MCF 10A (cell line): Measurements from ENCODE around the gene DIP2C. TPM values are rescaled to one million over a fixed set of nuclear protein-coding genes. Genes with fewer than 3 reads are reported as not detected.

Experiments
- BruUV-seq: library from RNA; stranded (reverse); fragments of 400-500 nt; replicated peaks from 2 replicates; lab custom pipeline; 2021; lab: Mats Ljungman, UMichigan
- CTCF ChIA-PET: fragments of 300-600 bp; sonication (Branson Sonifier 250); formaldehyde crosslinking; extraction: SDS; loops from one replicate; lab custom pipeline; 2021; ENCODE audit warnings: antibody characterized with exemption, inconsistent platforms; lab: Yijun Ruan, JAX
- POLR2A ChIA-PET: fragments of 300-600, 350-650 bp; sonication (Branson Sonifier 250); formaldehyde crosslinking; extraction: SDS; loops from one replicate; lab custom pipeline; 2020; ENCODE audit warnings: antibody characterized with exemption, inconsistent platforms; lab: Yijun Ruan, JAX
- DNase-seq: peaks from one replicate; pipeline ENCODE4 v3.0.0-alpha.2; 2018; ENCODE audit not compliant: unreplicated experiment
- H3K27ac Mint-ChIP-seq: one replicate; pipeline ENCODE4 v1.8.0; 2022; ENCODE audit warnings: mild to moderate bottlenecking, low read depth, mixed read lengths; ENCODE audit not compliant: unreplicated experiment
- H3K27me3 Mint-ChIP-seq: one replicate; pipeline ENCODE4 v1.8.0; 2022; ENCODE audit warnings: mixed read lengths; ENCODE audit not compliant: insufficient read depth, unreplicated experiment
- H3K36me3 Mint-ChIP-seq: one replicate; pipeline ENCODE4 v1.8.0; 2022; ENCODE audit warnings: mild to moderate bottlenecking, moderate library complexity, mixed read lengths; ENCODE audit not compliant: insufficient read depth, unreplicated experiment
- H3K4me1 Mint-ChIP-seq: one replicate; pipeline ENCODE4 v1.8.0; 2022; ENCODE audit warnings: mixed read lengths; ENCODE audit not compliant: insufficient read depth, unreplicated experiment
- H3K4me3 Mint-ChIP-seq: one replicate; pipeline ENCODE4 v1.8.0; 2022; ENCODE audit warnings: mild to moderate bottlenecking, moderate library complexity, mixed read lengths; ENCODE audit not compliant: unreplicated experiment
- H3K9me3 Mint-ChIP-seq: one replicate; pipeline ENCODE4 v1.8.0; 2022; ENCODE audit warnings: mixed read lengths; ENCODE audit not compliant: unreplicated experiment
- intact Hi-C: fragments of 100-400 bp; cut with micrococcal nuclease; formaldehyde crosslinking; loops from 2 replicates; pipeline ENCODE4 v1.14.1; 2022
- total RNA-seq: library from RNA; stranded (reverse); gene quantifications from 2 replicates; pipeline ENCODE4 v1.2.3, GENCODE V29; 2022
- TF ChIP-seq, protein P1 (sequence below): fragments of 200-600 bp; IDR thresholded peaks from one replicate; pipeline ENCODE4 v1.8.0; 2022; ENCODE audit warnings: antibody characterized with exemption, mild to moderate bottlenecking; ENCODE audit not compliant: unreplicated experiment

The DIP2C gene
- total RNA-seq, 1 experiment from 2014 or later = 0.37 TPM

DNA sequence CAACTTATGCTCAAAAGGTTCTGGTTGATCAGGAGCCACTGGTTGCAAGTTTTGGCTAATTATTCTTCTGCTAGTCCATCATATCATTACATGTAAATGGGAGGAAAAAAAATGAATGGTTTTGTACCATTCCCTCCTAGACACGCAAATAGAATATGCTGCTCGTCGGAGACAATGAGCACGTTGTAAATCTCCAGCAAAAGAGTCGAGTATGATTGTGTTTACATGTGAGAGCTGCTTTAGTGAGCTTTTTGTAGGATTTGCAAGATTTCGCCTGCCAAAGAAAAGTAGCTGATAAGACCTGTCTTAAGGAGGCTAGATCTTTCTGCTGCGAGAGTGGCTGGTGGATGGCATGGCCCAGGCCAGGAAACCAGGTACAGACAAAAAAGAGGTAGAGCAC, 445.2 kb downstream of the DIP2C start:
- Mint-ChIP-seq H3K4me3 (no peak overlapping the region), H3K9me3 (no peaks in the 10 kb centered on the region), H3K36me3 (peaks cover 74% of the 10 kb centered on the region), H3K27ac (no peak overlapping the region), H3K27me3 (no peaks in the 10 kb centered on the region), H3K4me1 (no peaks in the 10 kb centered on the region)
- intact Hi-C loops = no loop called here
- CTCF ChIA-PET = interaction anchor here (0.7 kb wide), 1 partner anchor 571 kb away, joined by 3 read pairs; no protein-coding TSS in a partner anchor
- TF ChIP-seq, protein P1, sequence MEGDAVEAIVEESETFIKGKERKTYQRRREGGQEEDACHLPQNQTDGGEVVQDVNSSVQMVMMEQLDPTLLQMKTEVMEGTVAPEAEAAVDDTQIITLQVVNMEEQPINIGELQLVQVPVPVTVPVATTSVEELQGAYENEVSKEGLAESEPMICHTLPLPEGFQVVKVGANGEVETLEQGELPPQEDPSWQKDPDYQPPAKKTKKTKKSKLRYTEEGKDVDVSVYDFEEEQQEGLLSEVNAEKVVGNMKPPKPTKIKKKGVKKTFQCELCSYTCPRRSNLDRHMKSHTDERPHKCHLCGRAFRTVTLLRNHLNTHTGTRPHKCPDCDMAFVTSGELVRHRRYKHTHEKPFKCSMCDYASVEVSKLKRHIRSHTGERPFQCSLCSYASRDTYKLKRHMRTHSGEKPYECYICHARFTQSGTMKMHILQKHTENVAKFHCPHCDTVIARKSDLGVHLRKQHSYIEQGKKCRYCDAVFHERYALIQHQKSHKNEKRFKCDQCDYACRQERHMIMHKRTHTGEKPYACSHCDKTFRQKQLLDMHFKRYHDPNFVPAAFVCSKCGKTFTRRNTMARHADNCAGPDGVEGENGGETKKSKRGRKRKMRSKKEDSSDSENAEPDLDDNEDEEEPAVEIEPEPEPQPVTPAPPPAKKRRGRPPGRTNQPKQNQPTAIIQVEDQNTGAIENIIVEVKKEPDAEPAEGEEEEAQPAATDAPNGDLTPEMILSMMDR = no peak
- DNase-seq = no peak
- POLR2A ChIA-PET = no interaction called here
- BruUV-seq = no TSS peak

DNA sequence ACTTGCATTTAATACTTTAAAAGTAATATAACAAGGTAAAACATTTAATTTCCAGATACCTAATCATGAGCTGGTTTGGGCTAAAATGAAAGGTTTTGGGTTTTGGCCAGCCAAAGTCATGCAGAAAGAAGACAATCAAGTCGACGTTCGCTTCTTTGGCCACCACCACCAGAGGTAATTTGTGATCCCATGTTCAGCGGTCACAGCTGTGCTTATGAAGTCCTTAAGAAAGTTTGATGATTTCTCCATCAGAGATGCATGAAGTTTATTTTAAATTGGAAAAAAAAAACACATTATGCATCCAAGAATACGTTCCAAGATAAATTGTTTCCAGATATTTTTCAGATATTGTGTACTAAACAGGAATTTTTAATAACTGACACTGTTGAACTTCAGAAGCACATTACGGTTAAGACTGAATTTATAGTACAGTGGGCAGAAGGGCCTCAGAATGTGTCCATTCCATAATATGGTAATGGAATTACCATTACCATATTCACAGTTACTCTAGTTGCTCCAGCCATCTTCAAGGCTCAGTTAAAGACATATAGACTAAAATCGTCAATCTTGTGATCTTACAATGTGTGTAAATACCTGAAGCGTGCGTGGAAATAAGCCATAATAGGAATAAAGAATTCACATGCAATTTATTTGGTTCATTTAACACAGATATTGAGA, 447.4 kb downstream of the DIP2C start:
- no peaks in the 10 kb centered on the region for H3K27me3 Mint-ChIP-seq
- DNase-seq = no peak
- no peak overlapping the region for H3K4me3 Mint-ChIP-seq

DNA sequence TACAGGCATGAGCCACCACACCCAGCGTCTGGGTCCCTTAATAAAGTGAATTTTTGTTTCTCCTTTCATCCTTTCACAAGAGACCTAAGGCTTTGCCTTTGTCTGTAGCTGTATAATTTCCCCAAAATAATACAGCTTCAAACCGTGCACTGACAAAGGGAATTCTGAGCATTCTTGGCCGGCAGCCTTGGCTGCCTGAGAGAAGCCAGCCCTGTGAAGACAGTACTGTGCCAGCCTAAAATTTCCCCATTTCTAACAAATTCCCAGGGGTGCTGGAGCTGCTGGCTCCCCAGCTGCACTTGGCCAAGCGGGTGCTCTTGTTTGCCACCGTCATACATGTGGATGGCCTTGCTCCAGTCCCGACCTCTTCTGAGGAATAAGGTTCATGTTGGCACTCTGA, 448.0 kb downstream of the DIP2C start:
- no peaks in the 10 kb centered on the region for H3K4me1 Mint-ChIP-seq
- no peak for DNase-seq
- H3K27ac Mint-ChIP-seq = no peak overlapping the region
- peaks cover 68% of the 10 kb centered on the region for H3K36me3 Mint-ChIP-seq
- ChIA-PET CTCF (interaction anchor here (0.8 to 1.1 kb wide), 2 partner anchors 16 to 548 kb away, joined by 3 read pairs; no protein-coding TSS in a partner anchor), POLR2A (no interaction called here)
- TF ChIP-seq, protein P1 = no peak
- no peaks in the 10 kb centered on the region for H3K27me3 Mint-ChIP-seq
- no peak overlapping the region for H3K4me3 Mint-ChIP-seq
- H3K9me3 Mint-ChIP-seq = no peaks in the 10 kb centered on the region
- intact Hi-C loops = no loop called here
- BruUV-seq = no TSS peak

More for the DNA sequence above, 447.4 kb downstream of the DIP2C start:
- H3K36me3 Mint-ChIP-seq = peaks cover 61% of the 10 kb centered on the region
- no peaks in the 10 kb centered on the region for H3K9me3 Mint-ChIP-seq
- ChIA-PET POLR2A (interaction anchor here (0.6 kb wide), 1 partner anchor 153 kb away, joined by 3 read pairs; no protein-coding TSS in a partner anchor), CTCF (no interaction called here)
- H3K4me1 Mint-ChIP-seq = no peaks in the 10 kb centered on the region
- intact Hi-C loops = no loop called here
- TF ChIP-seq, protein P1 = no peak
- H3K27ac Mint-ChIP-seq = no peak overlapping the region
- no TSS peak for BruUV-seq

DNA sequence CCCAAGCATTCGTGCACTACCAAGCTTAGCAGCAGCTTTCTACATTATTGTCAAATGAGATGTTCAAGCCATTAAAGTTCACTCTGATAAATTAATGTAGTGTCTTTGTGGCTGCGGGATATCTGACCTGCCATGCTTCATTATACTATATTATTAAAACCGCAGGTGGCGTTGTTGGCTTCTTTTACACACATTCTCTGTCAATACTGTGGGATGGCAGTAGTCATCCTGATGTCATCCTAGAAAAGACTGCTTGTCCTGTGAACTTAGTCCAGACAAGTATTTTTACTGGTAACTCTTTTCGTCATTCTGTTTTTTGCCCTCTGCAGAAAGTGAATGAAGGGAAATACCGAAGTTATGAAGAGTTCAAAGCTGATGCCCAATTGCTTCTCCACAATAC, 450.4 kb downstream of the DIP2C start:
- H3K27me3 Mint-ChIP-seq = no peaks in the 10 kb centered on the region
- H3K27ac Mint-ChIP-seq = no peak overlapping the region
- H3K4me1 Mint-ChIP-seq = no peaks in the 10 kb centered on the region
- intact Hi-C loops = loop anchor here (10.0 kb wide), 1 partner anchor 546 kb away; no protein-coding TSS in a partner anchor
- peak; percentile 71 for DNase-seq
- peaks cover 50% of the 10 kb centered on the region for H3K36me3 Mint-ChIP-seq
- H3K9me3 Mint-ChIP-seq = no peaks in the 10 kb centered on the region
- ChIA-PET CTCF (interaction anchor here (0.6 to 1.3 kb wide), 5 partner anchors 10 to 633 kb away, joined by 3 to 4 read pairs (median 3); no protein-coding TSS in a partner anchor), POLR2A (interaction anchor here (0.9 kb wide), 1 partner anchor 124 kb away, joined by 3 read pairs; no protein-coding TSS in a partner anchor)
- TF ChIP-seq, protein P1 = no peak
- no peak overlapping the region for H3K4me3 Mint-ChIP-seq
- BruUV-seq = no TSS peak
